Measurements from ENCODE around the gene ZFP36. TPM values are rescaled to one million over a fixed set of nuclear protein-coding genes. Genes with fewer than 3 reads are reported as not detected.

Gene ZFP36
- total RNA-seq, 4 donors from 2014 or later: 183 to 682 (median 309) TPM

DNA sequence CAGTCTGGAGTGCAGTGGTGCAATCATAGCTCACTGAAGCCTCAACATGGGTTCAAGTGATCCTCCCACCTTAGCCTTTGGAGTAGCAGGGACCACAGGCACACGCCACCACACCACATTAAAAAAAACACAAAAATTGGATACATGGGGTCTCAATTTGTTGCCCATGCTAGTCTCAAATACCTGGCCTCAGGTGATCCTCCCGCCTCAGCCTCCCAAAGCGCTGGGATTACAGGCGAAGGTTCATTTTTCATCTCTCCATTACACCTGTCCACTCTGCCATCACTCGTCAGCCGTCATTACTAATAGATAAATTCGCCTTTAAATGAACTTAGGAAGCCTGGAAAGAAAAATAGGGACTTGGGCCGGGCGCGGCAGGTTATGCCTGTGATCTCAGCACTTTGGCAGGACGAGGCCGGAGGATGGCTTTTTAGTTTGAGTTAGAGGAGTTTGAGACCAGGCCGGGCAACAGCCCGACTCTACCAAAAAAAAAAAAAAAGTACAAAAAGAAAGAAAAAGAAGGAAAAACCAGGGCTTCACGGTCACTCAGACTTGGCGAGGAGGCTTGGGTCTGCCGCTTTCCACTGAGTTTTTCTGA, 38.0 kb downstream of the ZFP36 start:
- no peak for DNase-seq
- Histone ChIP-seq H3K27me3 (no peaks in the 10 kb centered on the region), H3K27ac (peak overlapping the region; percentile 86 to 95 (median 90)), H3K9me3 (no peaks in the 10 kb centered on the region), H3K4me3 (peak overlapping the region; percentile 86 to 95 (median 90)), H3K4me1 (peaks cover 0 to 45% (median 19%) of the 10 kb centered on the region in 4 donors), H3K36me3 (no peaks in the 10 kb centered on the region)
- TF ChIP-seq POLR2A (IDR thresholded peaks at IDR 0.05): no peak
- TF ChIP-seq, protein P1, sequence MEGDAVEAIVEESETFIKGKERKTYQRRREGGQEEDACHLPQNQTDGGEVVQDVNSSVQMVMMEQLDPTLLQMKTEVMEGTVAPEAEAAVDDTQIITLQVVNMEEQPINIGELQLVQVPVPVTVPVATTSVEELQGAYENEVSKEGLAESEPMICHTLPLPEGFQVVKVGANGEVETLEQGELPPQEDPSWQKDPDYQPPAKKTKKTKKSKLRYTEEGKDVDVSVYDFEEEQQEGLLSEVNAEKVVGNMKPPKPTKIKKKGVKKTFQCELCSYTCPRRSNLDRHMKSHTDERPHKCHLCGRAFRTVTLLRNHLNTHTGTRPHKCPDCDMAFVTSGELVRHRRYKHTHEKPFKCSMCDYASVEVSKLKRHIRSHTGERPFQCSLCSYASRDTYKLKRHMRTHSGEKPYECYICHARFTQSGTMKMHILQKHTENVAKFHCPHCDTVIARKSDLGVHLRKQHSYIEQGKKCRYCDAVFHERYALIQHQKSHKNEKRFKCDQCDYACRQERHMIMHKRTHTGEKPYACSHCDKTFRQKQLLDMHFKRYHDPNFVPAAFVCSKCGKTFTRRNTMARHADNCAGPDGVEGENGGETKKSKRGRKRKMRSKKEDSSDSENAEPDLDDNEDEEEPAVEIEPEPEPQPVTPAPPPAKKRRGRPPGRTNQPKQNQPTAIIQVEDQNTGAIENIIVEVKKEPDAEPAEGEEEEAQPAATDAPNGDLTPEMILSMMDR (IDR thresholded peaks at IDR 0.05): no peak

DNA sequence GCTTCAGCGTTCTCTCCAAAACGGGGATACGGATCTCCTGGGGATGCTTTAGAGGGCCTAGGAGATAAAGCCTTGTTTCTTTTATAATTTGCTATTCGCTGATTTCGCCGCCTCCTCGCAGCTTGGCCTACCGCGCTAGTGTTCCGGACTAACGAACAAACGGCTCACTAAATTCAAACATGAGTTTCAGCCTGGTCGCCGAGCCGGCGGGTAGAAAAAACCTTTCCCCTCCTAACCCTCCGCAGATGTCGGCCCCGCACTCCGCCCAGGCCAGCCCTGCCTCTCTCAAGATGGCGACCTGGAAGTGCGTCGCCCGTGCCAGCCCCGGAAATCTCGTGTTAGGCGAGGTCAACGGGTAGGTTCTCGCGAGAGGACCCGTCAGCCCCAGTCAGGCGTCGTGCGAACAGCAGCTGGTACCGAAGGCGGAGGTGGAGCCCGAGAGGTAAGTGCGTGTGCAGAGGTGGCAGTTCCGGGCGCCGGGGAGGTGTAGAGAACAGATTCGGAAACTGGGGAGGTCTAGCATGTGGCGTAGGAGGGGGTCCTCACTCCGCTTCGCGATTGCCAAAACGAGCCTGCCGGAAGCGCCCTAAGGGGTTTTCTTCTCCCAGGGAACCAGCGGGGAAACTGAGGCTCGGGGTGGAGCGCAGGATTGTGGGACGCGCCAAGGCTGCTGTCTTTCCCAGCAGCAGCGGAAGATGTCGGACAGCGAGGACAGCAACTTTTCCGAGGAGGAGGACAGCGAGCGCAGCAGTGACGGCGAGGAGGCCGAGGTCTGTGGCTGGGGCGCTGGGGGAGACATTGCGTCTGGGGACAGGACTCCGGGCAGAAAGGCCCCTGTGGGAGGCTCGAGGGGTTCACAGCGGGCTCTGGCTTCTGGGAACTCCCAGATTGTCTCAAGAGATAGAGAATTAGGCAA, 38.8 kb downstream of the ZFP36 start, which contains the start of gene SUPT5H:
TSS of gene SUPT5H (plus strand) at position 387 of the 916 bp plus-strand sequence. CDS start at position 696, 309 bp downstream.
- peak; percentile 98 to 99 (median 98) for DNase-seq
- Histone ChIP-seq H3K36me3 (no peaks in the 10 kb centered on the region), H3K27ac (peak within 1 kb of the TSS; percentile 86 to 95 (median 90)), H3K27me3 (no peaks in the 10 kb centered on the region), H3K4me3 (peak within 1 kb of the TSS; percentile 86 to 95 (median 90)), H3K4me1 (peaks cover 0 to 41% (median 21%) of the 10 kb centered on the region in 4 donors), H3K9me3 (no peaks in the 10 kb centered on the region)
- peak; percentile 88 to 96 for TF ChIP-seq POLR2A (IDR thresholded peaks at IDR 0.05)
- TF ChIP-seq, protein P1 (IDR thresholded peaks at IDR 0.05): peak in 1 of 6 experiments; percentile 6

DNA sequence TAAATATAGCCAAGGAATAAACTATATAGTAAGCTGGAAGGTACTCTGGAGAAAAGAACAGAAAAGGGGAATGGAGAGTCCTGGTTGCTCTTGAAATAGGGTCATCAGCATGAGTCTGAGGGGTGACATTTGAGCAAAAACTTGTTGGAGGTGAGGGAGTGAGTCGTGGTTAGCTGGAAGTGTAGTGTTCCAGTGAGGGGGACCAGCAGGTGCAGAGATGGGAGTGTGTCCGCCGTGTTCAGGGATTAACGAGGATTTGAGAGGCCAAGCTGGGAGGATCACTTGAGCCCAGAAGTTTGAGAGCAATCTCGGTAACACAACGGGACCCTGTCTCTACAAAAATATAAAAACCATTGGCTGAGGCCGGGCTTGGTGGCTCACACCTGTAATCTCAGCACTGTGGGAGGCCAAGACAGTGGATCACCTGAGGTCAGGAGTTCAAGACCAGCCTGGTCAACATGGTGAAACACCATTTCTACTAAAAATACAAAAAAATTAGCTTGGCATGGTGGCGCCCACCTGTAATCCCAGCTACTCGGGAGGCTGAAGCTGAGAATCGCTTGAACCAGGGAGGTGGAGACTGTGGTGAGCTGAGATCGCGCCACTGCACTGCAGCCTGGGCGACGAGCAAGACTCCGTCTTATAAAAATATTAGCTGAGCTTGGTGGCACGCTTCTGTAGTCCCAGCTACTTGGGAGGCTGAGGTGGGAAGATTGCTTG, 39.9 kb downstream of the ZFP36 start:
- Histone ChIP-seq H3K9me3 (no peaks in the 10 kb centered on the region), H3K4me1 (peaks cover 0 to 35% (median 21%) of the 10 kb centered on the region in 4 donors), H3K27ac (peak overlapping the region in 3 of 4 donors; percentile 90 to 95 (median 91)), H3K36me3 (no peaks in the 10 kb centered on the region), H3K27me3 (no peaks in the 10 kb centered on the region), H3K4me3 (peak overlapping the region; percentile 86 to 95 (median 90))
- TF ChIP-seq POLR2A (IDR thresholded peaks at IDR 0.05): no peak
- TF ChIP-seq, protein P1 (IDR thresholded peaks at IDR 0.05): no peak
- DNase-seq: no peak

DNA sequence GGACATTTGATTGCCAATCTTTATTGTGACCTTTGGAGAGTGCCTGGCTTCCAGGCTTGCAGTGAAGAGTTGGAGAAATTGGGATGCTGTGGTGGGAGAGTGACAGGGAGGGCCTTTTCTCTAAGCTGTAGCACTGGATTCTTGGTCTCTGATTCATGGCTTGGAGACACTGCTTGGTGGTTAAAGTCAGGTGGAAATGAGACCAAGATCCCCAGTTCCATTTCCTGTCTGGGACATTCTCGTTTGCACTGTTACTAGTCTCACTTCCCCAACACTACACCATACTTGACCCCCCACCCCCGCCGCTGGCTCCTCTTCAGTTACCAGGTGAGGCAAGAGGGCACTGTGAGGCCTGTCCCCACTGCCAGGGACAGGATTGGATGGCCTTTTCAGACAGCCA, 41.6 kb downstream of the ZFP36 start:
- no peaks in the 10 kb centered on the region for H3K27me3 ChIP-seq
- peak overlapping the region in 1 of 4 donors; percentile 33 for H3K27ac ChIP-seq
- peak in 2 of 3 donors; percentile 60 to 77 for DNase-seq
- H3K9me3 ChIP-seq: no peaks in the 10 kb centered on the region
- peaks cover 0 to 35% (median 21%) of the 10 kb centered on the region in 4 donors for H3K4me1 ChIP-seq
- no peak for TF ChIP-seq POLR2A (IDR thresholded peaks at IDR 0.05)
- TF ChIP-seq, protein P1 (IDR thresholded peaks at IDR 0.05): no peak
- H3K4me3 ChIP-seq: peak overlapping the region in 1 of 4 donors; percentile 13
- H3K36me3 ChIP-seq: peaks cover 0 to 7% (median 0%) of the 10 kb centered on the region in 3 donors
